HS-5 (cell line): Measurements from ENCODE around the gene COQ9.
"Not testable (repeated sequence)": the region's sequence is repeated elsewhere in the genome, so short reads cannot be mapped to it uniquely, and the experiment has no call there.

Source experiments
- DNase-seq: peaks from one replicate; pipeline ENCODE4 v3.0.0-alpha.2; 2012; ENCODE audit warnings: low read depth

The COQ9 gene, protein sequence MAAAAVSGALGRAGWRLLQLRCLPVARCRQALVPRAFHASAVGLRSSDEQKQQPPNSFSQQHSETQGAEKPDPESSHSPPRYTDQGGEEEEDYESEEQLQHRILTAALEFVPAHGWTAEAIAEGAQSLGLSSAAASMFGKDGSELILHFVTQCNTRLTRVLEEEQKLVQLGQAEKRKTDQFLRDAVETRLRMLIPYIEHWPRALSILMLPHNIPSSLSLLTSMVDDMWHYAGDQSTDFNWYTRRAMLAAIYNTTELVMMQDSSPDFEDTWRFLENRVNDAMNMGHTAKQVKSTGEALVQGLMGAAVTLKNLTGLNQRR

DNA sequence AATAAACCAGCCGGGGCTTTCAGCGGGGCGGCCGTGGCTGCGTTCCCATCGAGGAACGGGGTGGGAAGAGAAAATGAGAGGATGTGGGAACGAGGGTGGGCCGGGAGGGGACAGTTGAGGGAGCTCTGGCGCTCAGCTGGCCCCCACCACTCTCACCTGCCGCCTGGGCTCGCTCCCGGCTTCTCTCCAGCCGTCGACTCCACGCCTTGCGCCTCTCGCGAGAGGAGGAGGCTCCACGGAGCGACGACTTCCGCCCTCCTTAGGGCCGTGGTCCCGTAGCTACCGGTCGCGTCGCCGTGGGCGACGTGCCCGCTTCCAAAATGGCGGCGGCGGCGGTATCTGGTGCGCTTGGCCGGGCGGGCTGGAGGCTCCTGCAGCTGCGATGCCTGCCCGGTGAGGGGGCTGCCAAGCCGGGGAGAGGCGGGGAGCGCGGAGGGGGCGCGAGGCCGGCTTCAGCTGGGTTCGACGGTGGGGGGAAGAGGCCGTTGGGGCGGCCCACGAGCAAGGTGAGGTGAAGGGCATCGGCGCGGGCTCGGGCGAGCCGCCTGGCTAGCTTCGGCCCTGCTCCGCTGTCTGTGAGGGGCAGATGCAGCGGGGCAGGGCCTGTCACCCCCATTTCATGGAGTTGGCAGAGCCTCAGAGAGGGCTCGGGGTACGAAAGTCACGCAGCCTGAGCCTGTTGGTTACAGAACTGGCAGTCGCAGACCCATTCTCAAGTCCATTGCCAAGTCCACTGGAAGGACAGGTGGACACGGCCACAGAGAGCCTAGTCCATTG, at the start of gene COQ9, which contains the start of gene CIAPIN1:
TSS of gene COQ9 (plus strand) at position 294 of the 777 bp plus-strand sequence. CDS start at position 321, 27 bp downstream.
TSS of gene CIAPIN1 (minus strand) at position 200 of the 777 bp plus-strand sequence. CDS start 6,457 bp downstream, outside the sequence.
- DNase-seq: peak; percentile 53

DNA sequence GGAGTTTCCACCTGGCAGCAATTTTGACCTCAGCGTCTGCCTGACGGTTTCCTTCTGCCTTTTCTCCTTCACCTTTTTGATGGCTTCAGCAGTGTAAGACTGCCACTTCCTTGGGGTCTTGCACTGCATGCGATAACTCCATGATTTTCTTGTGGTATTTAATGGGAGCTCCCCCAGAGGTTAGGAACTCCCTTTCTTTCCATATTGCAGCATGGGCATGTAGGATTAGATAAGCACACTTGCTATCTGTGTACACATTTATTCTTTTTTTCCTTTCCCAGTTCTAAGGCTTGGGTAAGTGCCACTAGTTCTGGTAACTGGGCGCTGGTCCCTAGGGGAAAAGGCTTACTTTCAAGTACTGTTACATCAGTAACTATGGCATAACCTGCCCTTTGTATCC, 49.8 kb upstream of the COQ9 start:
- DNase-seq: not testable (repeated sequence)

DNA sequence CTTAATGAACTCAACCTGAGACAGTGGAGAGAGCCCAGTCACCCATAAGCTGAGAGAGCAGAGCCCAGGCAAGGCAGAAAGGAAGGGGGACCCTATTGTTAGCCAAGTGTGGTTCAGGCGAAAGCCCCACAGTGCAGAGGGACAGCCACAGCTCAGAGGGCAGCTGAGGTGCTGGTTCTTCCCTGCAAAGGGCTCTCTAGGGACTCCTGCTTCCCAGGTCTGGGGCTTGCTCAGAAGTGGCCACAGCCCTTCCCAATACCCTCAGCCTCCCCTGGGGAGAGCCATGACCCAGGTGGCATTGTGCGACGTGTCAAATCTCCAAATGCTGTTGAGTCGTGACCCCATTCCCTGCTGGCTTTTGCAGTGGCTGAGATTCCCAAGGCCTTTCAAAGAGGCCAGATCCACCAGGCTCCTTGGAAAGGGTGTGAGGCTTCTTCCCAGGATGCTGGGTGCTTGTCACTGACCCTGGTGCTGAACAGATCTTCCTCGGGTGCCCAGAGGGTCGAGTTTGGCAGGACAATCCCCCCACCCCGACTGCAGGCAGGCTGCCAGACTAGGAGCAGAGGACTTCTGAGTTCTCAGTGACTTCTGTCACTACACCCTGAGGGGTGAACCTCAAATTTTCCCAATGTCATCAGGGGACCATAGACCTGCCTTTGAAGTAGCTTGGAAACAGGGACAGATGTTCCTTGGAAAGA, 45.2 kb upstream of the COQ9 start:
- DNase-seq: no peak

DNA sequence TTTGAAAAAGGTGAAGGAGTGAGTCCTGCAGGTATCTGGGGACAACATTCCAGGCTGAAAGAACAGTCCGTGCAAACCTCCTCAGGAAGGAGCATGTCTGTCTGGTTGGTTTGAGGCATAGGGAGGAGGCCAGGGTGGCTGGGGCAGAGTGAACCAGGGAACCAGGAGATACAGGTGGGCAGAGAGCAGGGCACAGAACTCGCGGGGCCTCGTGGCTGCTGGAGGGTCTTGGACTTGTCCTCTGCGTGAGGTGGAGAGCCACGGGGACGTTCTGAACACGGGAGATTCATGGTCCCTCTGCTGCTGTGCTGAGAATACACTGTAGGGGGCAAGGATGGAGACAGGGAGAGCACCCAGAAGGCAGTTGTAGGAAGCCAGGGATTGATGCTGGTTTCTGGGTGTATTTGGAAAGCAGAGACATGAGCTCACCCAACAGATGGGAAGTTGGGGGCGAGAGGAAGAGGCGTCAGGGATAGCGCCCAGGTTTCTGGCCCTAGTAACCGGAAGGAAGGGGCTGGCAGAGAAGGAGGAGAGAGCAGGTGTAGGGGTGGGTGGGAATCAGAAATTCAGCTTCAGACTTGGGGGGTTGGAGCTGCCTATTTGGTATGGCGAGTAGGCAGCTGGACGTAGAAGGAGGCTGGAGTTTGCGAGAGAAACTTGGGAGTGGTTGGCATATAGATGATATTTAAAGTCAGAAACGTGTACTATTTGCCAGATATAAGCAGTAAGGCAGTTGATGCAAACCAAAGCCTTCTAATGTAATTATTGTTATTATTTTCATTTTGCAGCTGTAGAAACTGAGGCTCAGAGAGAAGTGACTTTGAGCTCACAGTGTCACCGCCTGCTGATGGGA, 43.1 kb upstream of the COQ9 start, which contains the start of gene CCL17:
TSS of gene CCL17 (plus strand) at position 803 of the 853 bp plus-strand sequence. CDS start 9,166 bp downstream, outside the sequence.
- DNase-seq: no peak

DNA sequence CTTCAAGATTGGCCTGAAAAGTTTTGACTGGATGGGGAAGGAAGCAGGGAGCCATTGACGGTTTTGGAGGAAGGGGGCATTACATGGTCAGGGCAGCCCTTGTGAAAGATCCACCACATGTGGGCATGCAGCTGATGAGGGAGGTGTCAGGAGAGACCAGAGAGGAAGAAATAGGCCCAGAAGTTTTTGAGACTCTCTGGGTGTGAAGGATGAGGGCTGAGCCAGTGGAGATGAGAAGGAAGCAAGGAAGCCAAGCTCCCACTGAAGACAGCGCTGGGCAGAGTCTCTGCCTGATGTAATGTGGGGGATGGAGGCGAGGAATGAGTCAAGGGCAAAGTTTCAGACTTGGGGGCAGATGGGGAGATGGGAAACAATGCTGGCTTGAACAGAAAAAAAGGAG, 42.2 kb upstream of the COQ9 start:
- DNase-seq: no peak

DNA sequence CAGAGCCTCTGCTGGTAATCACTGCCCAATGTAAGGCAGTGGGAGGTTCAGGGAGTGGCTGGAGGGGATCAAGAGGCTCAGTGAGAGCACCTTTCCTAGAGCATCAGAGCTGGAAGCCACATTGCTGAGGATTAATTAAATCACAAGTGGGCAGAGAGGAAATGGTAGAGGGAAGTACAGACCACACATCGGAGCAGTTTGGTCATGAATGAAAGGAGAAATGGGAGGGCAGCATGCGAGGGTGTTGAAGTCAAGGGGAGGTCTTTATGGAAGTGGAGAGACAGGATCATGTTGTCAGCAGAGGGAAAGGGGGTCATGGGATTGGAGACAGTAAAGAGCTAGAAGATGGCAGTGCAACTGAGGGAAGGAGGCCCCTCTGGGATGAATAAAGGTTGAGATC, 40.4 kb upstream of the COQ9 start:
- DNase-seq: no peak

DNA sequence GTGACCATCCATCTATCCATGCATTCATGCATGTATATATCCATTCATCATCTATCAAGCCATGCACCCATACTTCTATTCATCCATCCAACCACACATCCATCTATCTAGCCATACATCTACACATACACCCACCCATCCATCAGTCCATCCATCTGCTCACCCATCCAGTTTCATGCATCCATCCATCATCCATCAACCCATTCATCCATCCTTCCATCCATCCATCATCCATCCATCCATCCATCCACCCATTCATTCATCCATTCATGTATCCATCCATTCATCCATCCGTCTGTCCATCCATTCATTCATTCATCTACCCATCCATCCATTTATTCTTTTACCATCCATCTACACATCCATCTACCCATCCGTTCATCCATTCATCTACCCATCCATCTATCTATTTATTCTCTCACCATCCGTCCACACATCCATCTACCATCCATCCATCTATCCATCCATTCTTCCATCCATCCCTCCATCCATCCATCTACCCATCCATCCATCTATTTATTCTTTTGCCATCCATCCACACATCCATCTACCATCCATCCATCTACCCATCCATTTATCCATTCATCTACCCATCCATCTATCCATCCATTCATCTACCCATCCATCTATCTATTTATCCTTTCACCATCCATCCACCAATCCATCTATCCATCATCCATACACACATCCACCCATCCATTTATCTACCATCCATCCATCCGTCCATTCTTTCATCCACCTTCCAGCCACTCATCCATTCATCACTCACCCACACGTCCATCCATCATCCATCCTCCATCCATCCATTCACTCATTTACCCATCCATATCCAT, 39.5 kb upstream of the COQ9 start:
- no peak for DNase-seq

DNA sequence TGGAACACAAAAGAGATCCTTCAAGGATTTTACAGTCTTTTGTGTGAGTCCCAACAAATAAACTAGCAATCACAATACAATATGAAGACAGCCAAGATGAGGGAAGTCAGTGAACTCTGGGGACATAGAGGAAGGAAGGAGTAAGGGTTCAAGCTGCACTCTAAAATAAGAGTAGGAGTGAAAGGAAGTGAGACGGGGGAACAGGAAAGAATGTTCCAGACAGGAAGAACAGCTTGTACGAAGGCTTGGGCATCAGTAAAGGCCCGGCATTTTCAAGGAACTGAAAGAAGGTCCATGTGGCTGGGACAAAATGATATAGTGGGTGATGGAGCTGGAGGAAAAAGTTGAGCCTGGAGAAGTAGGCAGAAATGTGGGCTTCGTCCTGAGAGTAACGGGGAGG, 38.2 kb upstream of the COQ9 start:
- DNase-seq: no peak

DNA sequence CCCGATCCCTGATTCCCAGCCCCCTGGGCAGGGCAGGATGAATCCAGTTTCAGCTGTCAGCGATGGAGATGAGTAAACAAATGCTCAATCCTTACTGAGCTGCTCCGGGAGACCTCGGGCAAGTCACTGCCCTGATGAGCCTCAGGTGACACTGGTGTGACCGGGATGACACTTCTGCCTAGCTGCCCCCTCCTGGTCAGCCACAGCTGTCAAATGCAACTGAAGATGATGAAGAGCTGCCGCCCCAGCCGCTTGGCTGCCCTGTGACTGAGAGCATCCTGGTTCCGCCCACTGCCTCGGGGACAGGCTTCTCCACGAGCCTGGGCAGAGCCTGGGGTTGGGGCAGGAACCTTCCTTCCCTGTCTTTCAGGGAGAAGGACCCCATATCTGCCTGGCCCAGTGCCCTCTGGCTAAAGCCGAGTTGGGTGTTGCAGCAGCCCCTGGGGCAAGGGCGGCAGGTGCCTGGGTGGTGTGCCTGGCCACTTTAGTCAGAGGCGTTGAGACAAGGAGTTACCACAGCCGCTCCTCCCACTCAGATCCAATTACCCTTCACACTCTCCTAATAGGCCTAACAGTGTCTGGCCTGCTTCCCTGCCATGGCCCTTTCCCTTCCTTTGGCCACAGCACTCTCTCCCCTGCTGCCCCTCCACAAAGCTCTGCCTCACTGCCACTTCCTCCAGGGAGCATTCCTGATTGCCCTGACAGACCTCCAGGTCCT, 37.2 kb upstream of the COQ9 start:
- DNase-seq: no peak

DNA sequence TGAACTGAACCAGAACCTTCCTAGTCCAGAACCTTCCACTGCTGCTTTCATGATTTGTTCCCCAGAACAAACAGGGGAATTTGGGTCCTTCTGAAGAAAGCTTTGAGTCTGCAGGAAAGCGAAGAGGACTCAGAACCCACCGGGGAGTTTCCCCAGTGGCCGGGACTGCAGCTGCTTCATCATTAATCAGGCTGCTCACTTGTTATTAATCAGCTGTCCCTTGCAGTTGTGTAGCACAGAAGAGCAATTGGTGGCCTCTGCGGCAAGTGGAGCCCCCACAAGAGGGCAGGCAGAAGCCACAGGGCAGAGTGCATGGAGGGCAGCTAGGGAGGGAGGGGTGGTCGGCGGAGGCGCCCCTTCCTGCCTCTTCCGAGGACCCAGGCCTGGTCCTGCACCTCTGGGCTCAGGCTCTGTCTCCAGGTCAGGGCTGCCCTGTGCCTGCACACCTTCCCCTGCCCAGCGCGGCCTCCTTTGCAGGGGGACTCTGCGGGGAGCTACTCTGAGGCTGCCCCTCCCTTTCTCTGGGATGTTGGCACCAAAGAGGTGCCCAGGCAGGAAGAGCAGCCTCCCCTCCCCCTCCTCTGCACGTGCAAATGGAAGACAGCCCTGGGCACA, 35.8 kb upstream of the COQ9 start:
- DNase-seq: no peak

DNA sequence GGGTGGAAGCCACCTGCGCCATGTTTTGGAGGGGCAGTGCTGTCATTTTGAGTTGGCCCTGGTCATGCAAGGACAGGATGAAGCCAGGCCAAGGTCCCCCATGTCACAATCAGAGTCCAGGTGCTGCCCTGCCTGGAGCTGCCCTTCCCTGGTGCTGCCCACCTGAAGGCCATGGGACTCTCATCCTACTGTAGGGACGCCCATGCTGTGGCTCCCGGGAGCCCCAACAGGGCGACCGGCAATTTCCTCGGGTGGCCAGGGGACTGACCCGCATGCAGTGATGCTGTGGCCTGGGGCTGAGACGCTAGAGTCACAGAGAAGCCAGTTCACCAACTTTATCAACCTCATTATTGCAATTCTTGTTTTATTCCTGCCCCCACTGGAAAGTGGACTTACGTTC, 34.7 kb upstream of the COQ9 start:
- no peak for DNase-seq

DNA sequence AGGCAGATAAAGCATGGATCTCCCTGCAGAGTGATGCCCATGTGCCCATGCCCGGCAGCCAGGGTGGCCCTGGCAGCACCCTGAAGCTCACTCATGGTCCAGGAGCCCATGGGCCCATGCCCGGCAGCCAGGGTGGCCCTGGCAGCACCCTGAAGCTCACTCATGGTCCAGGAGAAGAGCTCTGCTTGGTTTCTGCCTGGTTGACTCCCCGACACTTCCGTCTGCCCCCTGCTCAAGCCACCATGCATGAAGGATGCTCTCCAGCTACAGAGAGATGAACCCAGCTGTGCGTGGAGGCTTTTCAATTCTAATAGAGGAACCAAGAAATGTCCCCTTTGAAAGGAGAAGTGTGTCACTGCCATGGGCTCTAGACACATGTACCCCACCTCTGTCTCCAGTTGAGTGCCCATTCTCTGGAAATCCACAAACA, 34.0 kb upstream of the COQ9 start:
- no peak for DNase-seq

DNA sequence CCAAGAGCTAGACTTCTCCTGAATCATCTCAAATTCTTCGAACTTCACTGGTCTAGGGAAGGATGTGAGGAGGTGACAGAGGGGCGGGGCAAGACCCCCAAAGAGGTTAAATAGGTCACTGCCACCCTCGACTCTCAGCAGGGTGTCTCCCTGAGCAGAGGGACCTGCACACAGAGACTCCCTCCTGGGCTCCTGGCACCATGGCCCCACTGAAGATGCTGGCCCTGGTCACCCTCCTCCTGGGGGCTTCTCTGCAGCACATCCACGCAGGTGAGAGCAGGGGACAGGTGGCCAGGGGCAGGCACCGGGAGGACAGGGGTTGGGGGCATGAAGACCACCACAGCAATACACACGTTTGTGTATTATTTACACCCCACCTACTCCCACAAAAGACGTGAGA, 33.5 kb upstream of the COQ9 start:
- no peak for DNase-seq

DNA sequence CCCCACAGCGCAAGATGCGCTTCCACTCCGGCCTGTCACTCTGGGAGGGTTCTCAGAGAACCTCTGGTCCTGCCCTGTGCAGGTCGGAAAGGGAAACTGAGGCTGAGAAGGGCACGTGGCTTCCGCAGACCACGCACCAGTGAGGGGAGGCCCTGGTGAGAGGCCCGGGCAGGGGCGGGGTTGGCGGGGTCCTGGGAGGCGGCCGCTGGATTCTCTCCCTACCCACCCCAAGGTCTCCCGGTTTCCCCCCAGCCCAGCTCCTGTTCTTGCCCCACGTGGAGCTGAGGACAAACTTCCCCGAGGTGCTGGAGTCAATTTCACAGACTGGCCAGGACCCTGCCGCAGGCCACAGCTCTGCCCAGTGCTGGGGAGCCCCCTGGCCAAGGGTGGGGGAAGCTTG, 31.2 kb upstream of the COQ9 start:
- no peak for DNase-seq

DNA sequence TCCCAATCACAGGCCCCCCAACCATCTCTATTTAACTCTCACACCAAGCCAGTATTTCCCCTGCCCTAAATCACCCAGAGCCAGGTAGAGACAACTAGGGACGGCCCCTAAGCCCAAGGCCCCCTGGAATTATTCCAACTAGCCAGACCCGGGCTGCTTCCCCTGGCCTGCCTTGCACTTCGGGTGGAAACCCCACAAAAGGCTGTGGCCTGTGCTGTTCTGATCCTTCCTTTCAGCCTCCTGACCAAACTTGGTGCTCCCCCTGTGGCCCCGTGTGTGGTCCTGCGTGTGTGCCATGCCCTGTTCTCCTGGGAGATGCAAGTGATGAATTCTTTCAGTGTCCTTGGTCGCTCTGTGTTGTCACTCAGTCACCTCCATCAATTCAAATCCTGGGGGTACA, 27.8 kb upstream of the COQ9 start:
- DNase-seq: no peak

DNA sequence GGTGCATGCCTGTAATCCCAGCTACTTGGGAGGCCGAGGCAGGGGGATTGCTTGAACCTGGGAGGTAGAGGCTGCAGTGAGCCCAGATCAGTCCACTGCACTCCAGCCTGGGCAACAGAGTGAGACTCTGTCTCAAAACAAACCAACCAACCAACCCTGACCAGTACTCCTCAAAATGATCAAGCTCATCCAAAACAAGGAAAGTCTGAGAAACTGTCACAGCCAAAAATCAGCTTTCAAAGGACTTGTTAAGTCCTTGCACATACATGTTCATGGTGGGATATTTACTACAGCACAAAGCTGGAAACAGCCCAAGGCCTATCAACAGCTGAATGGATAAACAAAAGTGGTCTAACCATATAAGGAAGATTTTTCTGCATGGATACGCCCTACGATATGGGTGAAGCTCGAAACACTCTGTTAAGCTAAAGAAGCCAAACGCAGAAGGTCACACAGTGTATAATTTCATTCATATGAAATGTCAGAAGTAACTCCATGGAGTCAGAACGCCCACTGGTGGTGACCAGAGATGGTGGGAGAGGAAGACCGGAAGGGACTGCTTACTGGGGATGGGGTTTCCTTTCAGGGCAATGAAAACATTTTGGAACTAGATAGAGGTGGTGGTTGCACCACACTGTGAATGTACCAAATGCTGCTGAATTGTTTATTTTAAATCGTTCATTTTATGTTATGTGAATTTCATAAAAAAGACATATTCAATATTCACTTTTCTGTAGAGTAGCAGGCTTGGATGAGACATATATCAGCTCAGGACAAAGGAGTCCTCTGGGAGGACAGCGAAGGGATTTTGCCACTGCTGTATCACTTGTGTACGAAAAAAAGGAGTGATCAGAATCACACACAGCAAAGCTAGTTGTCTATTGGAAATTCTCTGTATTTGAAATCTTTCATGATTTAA, 25.0 kb upstream of the COQ9 start:
- DNase-seq: no peak

DNA sequence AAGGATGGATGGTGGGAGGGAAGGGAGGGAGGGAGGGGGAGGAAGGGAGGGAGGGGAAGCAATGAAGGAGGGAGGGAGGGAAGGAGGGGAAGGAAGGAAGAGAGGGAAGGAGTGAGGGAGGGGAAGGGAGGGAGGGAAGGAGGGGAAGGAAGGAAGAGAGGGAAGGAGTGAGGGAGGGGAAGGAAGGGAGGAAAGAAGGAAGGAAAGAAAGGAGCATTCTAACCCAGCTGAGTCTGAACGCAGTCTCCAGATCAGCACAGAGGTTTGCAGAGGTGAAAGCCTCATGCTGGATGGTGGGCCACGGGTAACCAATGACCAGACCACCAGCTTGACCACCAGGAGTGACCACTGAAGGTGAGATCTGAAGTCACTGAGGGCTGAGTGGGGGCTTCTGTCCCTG, 24.1 kb upstream of the COQ9 start:
- no peak for DNase-seq

DNA sequence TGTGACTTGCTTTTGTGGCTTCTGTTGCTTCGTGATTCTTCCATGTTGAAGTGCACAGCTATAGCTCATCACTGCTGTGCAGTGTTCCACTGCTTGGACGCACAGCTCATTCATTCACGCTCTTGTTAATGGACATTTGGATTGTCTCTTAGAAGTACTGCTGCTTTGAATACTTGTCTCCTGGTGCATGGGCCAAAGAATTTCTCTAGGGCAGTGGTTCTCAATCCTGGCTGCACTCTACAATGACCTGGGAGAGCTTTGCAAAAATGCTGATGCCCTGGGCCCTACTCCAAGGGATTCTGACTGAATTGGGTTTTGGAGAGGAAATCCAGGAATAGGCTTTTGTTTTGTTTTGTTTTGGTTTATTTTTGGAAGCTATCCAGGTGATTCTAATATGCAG, 22.7 kb upstream of the COQ9 start:
- no peak for DNase-seq

DNA sequence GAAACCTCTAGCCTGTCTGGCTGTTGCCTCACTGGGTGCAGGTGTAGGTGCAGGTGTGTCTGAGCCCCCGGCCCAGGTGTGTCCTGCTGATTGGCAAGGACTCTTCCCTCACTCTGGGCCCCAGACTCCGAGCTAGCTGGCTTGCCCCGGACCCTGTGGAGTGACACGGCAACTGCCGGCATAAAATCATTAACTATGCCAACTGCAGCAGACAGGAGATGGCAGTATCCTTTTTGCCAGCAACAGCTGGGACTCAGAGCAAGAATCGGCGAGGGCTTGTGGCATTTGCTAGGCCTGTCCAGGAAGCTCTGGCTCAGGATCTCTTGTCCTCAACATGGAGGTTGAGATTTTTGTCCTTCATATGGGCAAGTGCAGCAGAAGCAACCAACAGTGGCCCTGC, 20.9 kb upstream of the COQ9 start:
- DNase-seq: no peak
